GM12874 (cell line): ENCODE data around the gene EDN3.

ENCODE experiments used
- CTCF ChIP-seq: IDR thresholded peaks from 2 replicates; pipeline ENCODE4 v1.5.1; 2011; ENCODE audit warnings: low read depth, mild to moderate bottlenecking, control low read depth, low read length, moderate library complexity; ENCODE audit not compliant: insufficient read depth

EDN3 gene, protein sequence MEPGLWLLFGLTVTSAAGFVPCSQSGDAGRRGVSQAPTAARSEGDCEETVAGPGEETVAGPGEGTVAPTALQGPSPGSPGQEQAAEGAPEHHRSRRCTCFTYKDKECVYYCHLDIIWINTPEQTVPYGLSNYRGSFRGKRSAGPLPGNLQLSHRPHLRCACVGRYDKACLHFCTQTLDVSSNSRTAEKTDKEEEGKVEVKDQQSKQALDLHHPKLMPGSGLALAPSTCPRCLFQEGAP

DNA sequence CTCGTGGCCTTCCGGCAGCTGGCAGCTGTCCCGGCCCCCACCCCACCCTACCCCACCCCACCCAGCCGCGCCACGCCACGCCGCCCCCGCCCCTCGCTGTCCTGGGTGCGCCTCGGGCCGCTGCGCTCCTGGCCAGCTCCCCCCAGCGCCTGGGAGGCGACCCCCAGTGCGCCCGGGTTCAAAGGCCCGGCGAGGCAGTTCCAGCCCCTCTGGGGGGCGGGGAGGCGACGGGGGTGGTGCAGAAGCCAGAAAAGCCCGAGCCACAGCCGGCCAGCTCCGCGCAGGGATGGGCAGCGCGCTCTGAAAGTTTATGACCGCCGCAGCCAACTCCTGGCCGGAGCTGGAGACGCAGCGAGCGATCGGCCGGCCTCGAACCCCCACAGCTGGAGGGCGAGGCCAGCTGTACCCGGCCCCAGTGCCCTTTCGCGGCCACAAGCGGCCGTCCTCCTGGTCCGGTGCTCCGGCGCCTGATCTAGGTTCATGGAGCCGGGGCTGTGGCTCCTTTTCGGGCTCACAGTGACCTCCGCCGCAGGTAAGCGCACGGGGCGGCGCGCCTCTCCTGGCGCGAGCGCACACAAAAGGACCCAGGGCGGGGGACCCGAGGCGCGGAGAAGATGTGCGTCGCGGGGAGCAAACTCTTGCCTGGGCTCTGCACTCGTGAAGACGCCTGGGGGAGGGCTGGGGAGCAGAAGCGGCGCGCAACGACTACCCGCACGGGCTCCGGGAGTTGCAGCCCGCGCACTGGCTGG is at the start of gene EDN3:
Gene EDN3 (plus strand): TSS at position 279 of the 749 bp plus-strand sequence. CDS start 202 bp downstream, at position 481.
- no peak for TF ChIP-seq CTCF

- no peak for TF ChIP-seq CTCF
These were observed 47.1 kb upstream of the EDN3 start for GRCh38 chr20:59253325-59253724.

DNA sequence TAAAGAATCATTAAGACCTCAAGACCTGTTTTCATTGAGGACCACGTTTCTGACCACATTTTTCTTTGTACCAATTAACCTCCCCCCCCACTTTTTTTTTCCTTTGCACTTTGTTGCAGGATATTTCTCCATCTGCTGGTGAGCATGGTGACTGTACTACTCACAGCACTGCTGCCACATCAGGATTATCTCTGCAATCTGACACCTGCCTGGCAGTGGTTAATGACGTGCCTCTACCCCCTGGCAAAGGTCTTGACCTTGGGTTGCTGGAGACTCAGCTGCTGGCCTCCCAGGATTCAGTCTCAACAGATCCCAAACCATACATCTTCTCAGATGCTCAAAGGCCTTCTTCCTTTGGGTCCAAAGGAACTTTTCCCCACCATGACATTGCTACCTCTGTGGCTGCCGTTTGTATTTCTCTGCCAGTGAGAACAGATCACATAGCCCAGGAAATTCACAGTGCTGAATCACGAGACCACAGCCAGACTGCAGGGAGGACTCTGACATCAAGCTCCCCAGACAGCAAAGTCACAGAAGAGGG is 46.6 kb upstream of the EDN3 start:
- no peak for TF ChIP-seq CTCF

- no peak for TF ChIP-seq CTCF
These were observed 45.2 kb upstream of the EDN3 start for GRCh38 chr20:59255256-59255655.

DNA sequence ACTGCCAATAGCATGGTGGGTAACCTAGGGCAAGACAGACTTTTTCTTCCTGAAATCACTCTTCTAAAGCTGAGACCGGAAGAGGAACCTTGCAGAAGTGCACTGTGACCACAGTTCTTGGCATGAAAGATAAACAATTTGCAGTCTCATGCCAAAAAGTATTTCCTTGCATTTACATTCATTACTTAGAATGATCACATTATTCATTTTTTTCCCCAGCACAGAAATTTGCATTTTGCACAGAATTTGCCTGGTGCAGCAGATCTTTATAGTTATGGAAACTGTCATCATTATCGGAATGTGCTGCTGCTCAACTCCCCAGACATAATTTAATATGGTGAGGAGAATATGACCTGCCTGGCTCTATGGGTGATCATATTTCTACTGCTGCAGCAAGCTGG is 42.2 kb upstream of the EDN3 start:
- TF ChIP-seq CTCF = no peak

GRCh38 chr20:59259946-59260345 is 40.5 kb upstream of the EDN3 start:
- TF ChIP-seq CTCF = no peak

GRCh38 chr20:59265298-59265697 is 35.1 kb upstream of the EDN3 start:
- TF ChIP-seq CTCF = no peak
